SK-N-SH (cell line): ENCODE results near the gene INSYN2B. TPM values are rescaled to one million over a fixed set of nuclear protein-coding genes. Genes with fewer than 3 reads are reported as not detected.

Experiments used
- CTCF ChIA-PET: fragments of 300-600, 350-600 bp; formaldehyde crosslinking; extraction: SDS; loops from one replicate; lab custom pipeline; 2021; lab: Yijun Ruan, JAX
- POLR2A ChIA-PET: fragments of 350-600 bp; sonication (Branson Sonifier 250); formaldehyde crosslinking; extraction: SDS; loops from one replicate; lab custom pipeline; 2020; ENCODE audit warnings: antibody characterized with exemption, inconsistent platforms; lab: Yijun Ruan, JAX
- DNase-seq: peaks from one replicate; pipeline ENCODE4 v3.0.0; 2012
- H2AFZ ChIP-seq: fragments of 200-600 bp; sonication (generic); 2 replicates; pipeline ENCODE4 v1.8.1; 2016; ENCODE audit warnings: antibody characterized with exemption, mild to moderate bottlenecking, low read depth
- H3F3A ChIP-seq: fragments of 200-600 bp; sonication (generic); replicated peaks from 2 replicates; pipeline ENCODE3; 2016; ENCODE audit warnings: antibody characterized with exemption, mild to moderate bottlenecking; ENCODE audit not compliant: insufficient read depth
- H3K27ac ChIP-seq, 2 experiments: fragments of 200-500 bp in 1 of 2; fragments of 200-600 bp in 1 of 2; sonication (Bioruptor generic) in 1 of 2; sonication (generic), shearing (Covaris generic) in 1 of 2; 2 replicates each; pipeline versions ENCODE4 v1.5.1 to v1.6.1; 2014 to 2016; ENCODE audit warnings: low read depth in 2 of 2, inconsistent platforms in 1 of 2, low read length in 1 of 2, mild to moderate bottlenecking in 1 of 2, mixed read lengths in 1 of 2
- H3K27me3 ChIP-seq: fragments of 200-600 bp; sonication (generic), shearing (Covaris generic); 2 replicates; pipeline ENCODE4 v1.6.1; 2016; ENCODE audit warnings: mixed run types; ENCODE audit not compliant: insufficient read depth
- H3K36me3 ChIP-seq, 2 experiments: fragments of 200-500 bp in 1 of 2; fragments of 200-600 bp in 1 of 2; sonication (Bioruptor generic) in 1 of 2; sonication (generic) in 1 of 2; replicated peaks in 1 of 2; 2 replicates each; pipeline versions ENCODE3 to v1.5.1; 2014 to 2016; ENCODE audit warnings: low read length in 1 of 2, mild to moderate bottlenecking in 1 of 2; ENCODE audit not compliant: insufficient read depth in 2 of 2, control insufficient read depth in 1 of 2
- H3K4me1 ChIP-seq, 2 experiments: fragments of 200-500 bp in 1 of 2; fragments of 200-600 bp in 1 of 2; sonication (Bioruptor generic) in 1 of 2; sonication (generic), shearing (Covaris generic) in 1 of 2; 2 replicates each; pipeline versions ENCODE4 v1.5.1 to v1.6.1; 2014 to 2016; ENCODE audit warnings: low read depth in 1 of 2, low read length in 1 of 2, mixed run types in 1 of 2; ENCODE audit not compliant: insufficient read depth in 2 of 2, control insufficient read depth in 1 of 2
- H3K4me2 ChIP-seq: fragments of 200-600 bp; sonication (generic), shearing (Covaris generic); 2 replicates; pipeline ENCODE4 v1.6.1; 2017; ENCODE audit warnings: mixed run types
- H3K4me3 ChIP-seq, 2 experiments: fragments of 200-500 bp in 1 of 2; fragments of 200-600 bp in 1 of 2; sonication (Bioruptor generic) in 1 of 2; sonication (generic), shearing (Covaris generic) in 1 of 2; 2 replicates each; pipeline versions ENCODE4 v1.5.1 to v1.8.1; 2014 to 2016; ENCODE audit warnings: low read depth in 2 of 2, inconsistent platforms in 1 of 2, low read length in 1 of 2, mild to moderate bottlenecking in 1 of 2, mixed read lengths in 1 of 2, moderate library complexity in 1 of 2
- H3K79me2 ChIP-seq: fragments of 200-600 bp; sonication (generic); 2 replicates; pipeline ENCODE4 v1.8.1; 2017; ENCODE audit warnings: mild to moderate bottlenecking; ENCODE audit not compliant: insufficient read depth
- H3K9ac ChIP-seq: fragments of 200-600 bp; sonication (generic); 2 replicates; pipeline ENCODE4 v1.6.1; 2017; ENCODE audit warnings: mixed run types
- H3K9me2 ChIP-seq: fragments of 200-600 bp; sonication (generic); 2 replicates; pipeline ENCODE4 v1.6.1; 2017; ENCODE audit warnings: mixed run types
- H3K9me3 ChIP-seq: fragments of 200-600 bp; sonication (generic); 2 replicates; pipeline ENCODE4 v1.6.1; 2017; ENCODE audit warnings: mixed run types, mild to moderate bottlenecking, moderate library complexity
- H4K20me1 ChIP-seq: fragments of 200-600 bp; sonication (generic); 2 replicates; pipeline ENCODE4 v1.6.1; 2017; ENCODE audit warnings: mild to moderate bottlenecking, mixed run types; ENCODE audit not compliant: insufficient read depth
- ELF1 ChIP-seq: IDR thresholded peaks from 2 replicates; pipeline ENCODE4 v1.4.0; 2012
- EZH2phosphoT487 ChIP-seq: fragments of 200-600 bp; sonication (generic); IDR thresholded peaks from 2 replicates; pipeline ENCODE4 v1.6.1; 2017; ENCODE audit warnings: low read depth, mixed run types, mild to moderate bottlenecking, antibody characterized with exemption, moderate library complexity, borderline replicate concordance
- FOSL2 ChIP-seq: IDR thresholded peaks from 2 replicates; pipeline ENCODE4 v1.4.0; 2012; ENCODE audit warnings: low read depth, mild to moderate bottlenecking, moderate library complexity, borderline replicate concordance
- FOXJ3 ChIP-seq: sonication (generic); formaldehyde crosslinking; IDR thresholded peaks from 2 replicates; pipeline ENCODE4 v1.5.1; 2020; ENCODE audit warnings: mild to moderate bottlenecking, missing genetic modification reagents
- GABPA ChIP-seq: IDR thresholded peaks from 2 replicates; pipeline ENCODE4 v1.4.0; 2012; ENCODE audit warnings: low read depth, mild to moderate bottlenecking
- GATA2 ChIP-seq: sonication (generic); formaldehyde crosslinking; IDR thresholded peaks from 2 replicates; pipeline ENCODE4 v1.5.0; 2020; ENCODE audit warnings: mild to moderate bottlenecking, missing genetic modification reagents
- JUND ChIP-seq: IDR thresholded peaks from 2 replicates; pipeline ENCODE4 v1.4.0; 2012
- MXI1 ChIP-seq: IDR thresholded peaks from 2 replicates; pipeline ENCODE4 v1.6.1; 2012; ENCODE audit warnings: mild to moderate bottlenecking, low read depth, low read length, improper control_type of control experiment
- NFIC ChIP-seq: IDR thresholded peaks from 2 replicates; pipeline ENCODE4 v1.4.0; 2012; ENCODE audit warnings: borderline replicate concordance
- NRF1 ChIP-seq: IDR thresholded peaks from 2 replicates; pipeline ENCODE4 v1.6.1; 2012; ENCODE audit warnings: low read depth, mild to moderate bottlenecking, low read length
- POLR2AphosphoS5 ChIP-seq: IDR thresholded peaks from 2 replicates; pipeline ENCODE4 v1.6.1; 2012; ENCODE audit warnings: low read depth, low read length
- RAD21 ChIP-seq: IDR thresholded peaks from 2 replicates; pipeline ENCODE4 v1.6.1; 2012; ENCODE audit warnings: mild to moderate bottlenecking, low read length
- RXRA ChIP-seq: IDR thresholded peaks from 2 replicates; pipeline ENCODE4 v1.4.0; 2012; ENCODE audit warnings: low read depth, mild to moderate bottlenecking, borderline replicate concordance
- SIN3A ChIP-seq: IDR thresholded peaks from 2 replicates; pipeline ENCODE4 v1.6.1; 2012; ENCODE audit warnings: low read depth, mild to moderate bottlenecking, low read length, moderate library complexity, borderline replicate concordance
- TAF1 ChIP-seq: IDR thresholded peaks from 2 replicates; pipeline ENCODE4 v1.6.1; 2012; ENCODE audit warnings: low read depth, mild to moderate bottlenecking, low read length, moderate library complexity, borderline replicate concordance
- TCF12 ChIP-seq: IDR thresholded peaks from 2 replicates; pipeline ENCODE4 v1.4.0; 2012
- WGBS: methylation state at CpG from one replicate; pipeline ENCODE4 v1.1.6; 2017; ENCODE audit warnings: low lambda C conversion rate; 5-methylcytosine and 5-hydroxymethylcytosine counted together
- polyA plus RNA-seq, 3 experiments: library from polyadenylated mRNA; depleted of rRNA; stranded (reverse); fragments of >200 nt; gene quantifications; 2 replicates each; pipeline ENCODE4 v1.2.3, GENCODE V29; 2012
- TF ChIP-seq, protein P1 (sequence below): fragments of 150-350 bp; IDR thresholded peaks from 2 replicates; pipeline ENCODE4 v1.6.1; 2016; ENCODE audit warnings: mild to moderate bottlenecking, low read depth, low read length
- TF ChIP-seq, protein P2 (sequence below): fragments of 150-350 bp; IDR thresholded peaks from 2 replicates; pipeline ENCODE4 v1.6.1; 2017; ENCODE audit warnings: antibody characterized with exemption, low read length, low read depth, borderline replicate concordance
- TF ChIP-seq, protein P3 (sequence below): IDR thresholded peaks from 2 replicates; pipeline ENCODE4; 2012
- TF ChIP-seq, protein P4 (sequence below): IDR thresholded peaks from 2 replicates; pipeline ENCODE4 v1.4.0; 2012; ENCODE audit warnings: low read depth, borderline replicate concordance

Gene INSYN2B
- polyA plus RNA-seq, 1 of the 3 experiments (the other 2 are of a cell fraction) = 9.2 TPM

DNA sequence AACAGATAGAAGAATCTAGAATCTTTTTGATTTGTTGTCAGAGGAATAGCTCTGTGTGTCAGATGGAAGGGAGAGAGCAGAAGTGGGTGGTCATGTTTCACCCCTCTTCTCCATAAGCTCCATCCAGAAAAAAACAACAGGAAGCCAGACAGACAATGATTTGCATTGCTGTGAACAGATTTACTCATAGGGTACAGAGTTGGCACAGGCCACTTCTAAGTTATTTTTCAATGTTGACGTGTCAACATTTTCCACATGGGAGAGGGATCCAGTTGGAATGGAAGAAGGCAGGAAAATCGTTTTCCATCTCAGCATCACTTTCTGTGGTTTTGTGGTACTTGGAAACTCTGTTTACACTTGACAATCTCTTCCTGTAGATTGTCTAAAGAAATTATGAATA, 86.7 kb downstream of the INSYN2B start:
- no peaks in the 10 kb centered on the region for H3K9me3 ChIP-seq
- H3K9me2 ChIP-seq = no peaks in the 10 kb centered on the region
- peak overlapping the region; percentile 21; the same call in 1 of the 2 replicates for H3K4me2 ChIP-seq
- CTCF ChIA-PET = interaction anchor here (1.0 kb wide), 1 partner anchor 9 kb away, joined by 3 read pairs; no protein-coding TSS in a partner anchor
- no peak overlapping the region for H3K4me3 ChIP-seq
- no peak for DNase-seq
- H2AFZ ChIP-seq = no peak overlapping the region
- no peak for TF ChIP-seq NRF1
- TF ChIP-seq, protein P1, sequence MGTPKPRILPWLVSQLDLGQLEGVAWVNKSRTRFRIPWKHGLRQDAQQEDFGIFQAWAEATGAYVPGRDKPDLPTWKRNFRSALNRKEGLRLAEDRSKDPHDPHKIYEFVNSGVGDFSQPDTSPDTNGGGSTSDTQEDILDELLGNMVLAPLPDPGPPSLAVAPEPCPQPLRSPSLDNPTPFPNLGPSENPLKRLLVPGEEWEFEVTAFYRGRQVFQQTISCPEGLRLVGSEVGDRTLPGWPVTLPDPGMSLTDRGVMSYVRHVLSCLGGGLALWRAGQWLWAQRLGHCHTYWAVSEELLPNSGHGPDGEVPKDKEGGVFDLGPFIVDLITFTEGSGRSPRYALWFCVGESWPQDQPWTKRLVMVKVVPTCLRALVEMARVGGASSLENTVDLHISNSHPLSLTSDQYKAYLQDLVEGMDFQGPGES = no peak
- no peak; the same call in 1 of the 2 replicates for TF ChIP-seq JUND
- peak; percentile 50; the same call in 1 of the 2 replicates for TF ChIP-seq NFIC
- TF ChIP-seq, protein P2, sequence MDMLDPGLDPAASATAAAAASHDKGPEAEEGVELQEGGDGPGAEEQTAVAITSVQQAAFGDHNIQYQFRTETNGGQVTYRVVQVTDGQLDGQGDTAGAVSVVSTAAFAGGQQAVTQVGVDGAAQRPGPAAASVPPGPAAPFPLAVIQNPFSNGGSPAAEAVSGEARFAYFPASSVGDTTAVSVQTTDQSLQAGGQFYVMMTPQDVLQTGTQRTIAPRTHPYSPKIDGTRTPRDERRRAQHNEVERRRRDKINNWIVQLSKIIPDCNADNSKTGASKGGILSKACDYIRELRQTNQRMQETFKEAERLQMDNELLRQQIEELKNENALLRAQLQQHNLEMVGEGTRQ = no peak
- TF ChIP-seq, protein P3, sequence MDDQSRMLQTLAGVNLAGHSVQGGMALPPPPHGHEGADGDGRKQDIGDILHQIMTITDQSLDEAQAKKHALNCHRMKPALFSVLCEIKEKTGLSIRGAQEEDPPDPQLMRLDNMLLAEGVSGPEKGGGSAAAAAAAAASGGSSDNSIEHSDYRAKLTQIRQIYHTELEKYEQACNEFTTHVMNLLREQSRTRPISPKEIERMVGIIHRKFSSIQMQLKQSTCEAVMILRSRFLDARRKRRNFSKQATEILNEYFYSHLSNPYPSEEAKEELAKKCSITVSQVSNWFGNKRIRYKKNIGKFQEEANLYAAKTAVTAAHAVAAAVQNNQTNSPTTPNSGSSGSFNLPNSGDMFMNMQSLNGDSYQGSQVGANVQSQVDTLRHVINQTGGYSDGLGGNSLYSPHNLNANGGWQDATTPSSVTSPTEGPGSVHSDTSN = peak; percentile 48
- peaks cover 0 to 12% of the 10 kb centered on the region in 2 experiments for H3K36me3 ChIP-seq
- H3F3A ChIP-seq = no peaks in the 10 kb centered on the region
- 40% methylated on average over 2 of the region's 2 CpGs for WGBS
- POLR2A ChIA-PET = no interaction called here
- peak overlapping the region in 1 of 2 experiments; percentile 46; a peak in 1 of 4 replicates for H3K27ac ChIP-seq
- no peaks in the 10 kb centered on the region for H3K4me1 ChIP-seq
- H3K27me3 ChIP-seq = no peaks in the 10 kb centered on the region
- H4K20me1 ChIP-seq = no peaks in the 10 kb centered on the region
- no peak overlapping the region for H3K9ac ChIP-seq
- H3K79me2 ChIP-seq = peaks cover 11% of the 10 kb centered on the region; the same call in 1 of the 2 replicates

DNA sequence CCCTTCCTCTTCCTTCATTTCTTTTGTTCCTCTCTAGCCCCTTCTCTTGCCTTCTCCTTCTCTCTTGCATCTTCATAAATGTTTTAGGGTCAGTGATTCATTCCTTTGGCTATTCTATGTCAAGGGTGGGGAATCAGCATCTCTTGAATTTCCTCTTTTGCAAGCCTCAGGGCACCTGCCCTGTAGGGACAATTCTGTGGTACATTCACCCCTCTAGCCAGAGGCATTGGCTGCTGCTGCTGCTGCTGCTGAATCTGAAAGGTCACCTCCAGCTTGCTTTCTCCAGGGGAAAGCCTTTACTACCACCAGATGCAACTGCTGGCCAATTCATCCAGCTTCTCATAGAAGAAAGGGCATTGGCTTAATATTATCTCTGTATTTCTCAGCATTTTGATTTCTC, 87.3 kb downstream of the INSYN2B start:
- H3K36me3 ChIP-seq = peaks cover 0 to 12% of the 10 kb centered on the region in 2 experiments
- H3K4me2 ChIP-seq = peak overlapping the region; percentile 21; the same call in 1 of the 2 replicates
- ChIA-PET CTCF (interaction anchor here (1.0 kb wide), 1 partner anchor 10 kb away, joined by 3 read pairs; no protein-coding TSS in a partner anchor), POLR2A (no interaction called here)
- H3K79me2 ChIP-seq = peaks cover 9% of the 10 kb centered on the region; the same call in 1 of the 2 replicates
- no peaks in the 10 kb centered on the region for H3K9me3 ChIP-seq
- no peaks in the 10 kb centered on the region for H3K4me1 ChIP-seq
- no peaks in the 10 kb centered on the region for H3K9me2 ChIP-seq
- no peaks in the 10 kb centered on the region for H4K20me1 ChIP-seq
- peak overlapping the region in 1 of 2 experiments; percentile 46; a peak in 1 of 4 replicates for H3K27ac ChIP-seq
- no peak overlapping the region for H3K9ac ChIP-seq
- H3K4me3 ChIP-seq = no peak overlapping the region
- H3F3A ChIP-seq = no peaks in the 10 kb centered on the region
- no peaks in the 10 kb centered on the region for H3K27me3 ChIP-seq
- H2AFZ ChIP-seq = no peak overlapping the region
- no peak for DNase-seq
- no peak for TF ChIP-seq GATA2 (CRISPR knock-in tag)
- no peak for TF ChIP-seq SIN3A
- no peak for TF ChIP-seq FOXJ3
- TF ChIP-seq JUND = no peak
- TF ChIP-seq, protein P2 = no peak
- no peak for TF ChIP-seq TAF1
- no peak for TF ChIP-seq ELF1
- TF ChIP-seq RAD21 = no peak
- TF ChIP-seq GABPA = no peak
- TF ChIP-seq, protein P4, sequence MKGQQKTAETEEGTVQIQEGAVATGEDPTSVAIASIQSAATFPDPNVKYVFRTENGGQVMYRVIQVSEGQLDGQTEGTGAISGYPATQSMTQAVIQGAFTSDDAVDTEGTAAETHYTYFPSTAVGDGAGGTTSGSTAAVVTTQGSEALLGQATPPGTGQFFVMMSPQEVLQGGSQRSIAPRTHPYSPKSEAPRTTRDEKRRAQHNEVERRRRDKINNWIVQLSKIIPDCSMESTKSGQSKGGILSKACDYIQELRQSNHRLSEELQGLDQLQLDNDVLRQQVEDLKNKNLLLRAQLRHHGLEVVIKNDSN = no peak
- no peak for TF ChIP-seq MXI1
- TF ChIP-seq, protein P3 = no peak
- TF ChIP-seq NRF1 = no peak
- no peak for TF ChIP-seq RXRA
- TF ChIP-seq TCF12 = no peak
- TF ChIP-seq FOSL2 = no peak
- no peak for TF ChIP-seq POLR2AphosphoS5
- TF ChIP-seq EZH2phosphoT487 = no peak
